NK-92 treated with Interleukin-12 subunit alpha and Interleukin-12 subunit beta, amount 100 ng/mL, for 24 hours (cell line): ENCODE data around the gene NOX3.
"Not testable (repeated sequence)": the region's sequence is repeated elsewhere in the genome, so short reads cannot be mapped to it uniquely, and the experiment has no call there.

Experiments used
- DNase-seq: peaks from one replicate; lab custom pipeline; 2025; lab: John Stamatoyannopoulos, UW

NOX3 gene

GRCh38 chr6:155455766-155456165, at the start of gene NOX3:
NOX3 (minus strand) TSS chr6:155455839; CDS start chr6:155455800, 39 bp downstream.
- no peak for DNase-seq

GRCh38 chr6:155504848-155505607, 49.4 kb upstream of the NOX3 start:
- DNase-seq: no peak

- DNase-seq: no peak
Measured at GRCh38 chr6:155502393-155502792, 46.8 kb upstream of the NOX3 start.

- no peak for DNase-seq
Measured at GRCh38 chr6:155499574-155499973, 43.9 kb upstream of the NOX3 start.

GRCh38 chr6:155498370-155498769, 42.7 kb upstream of the NOX3 start:
- no peak for DNase-seq

- DNase-seq: no peak
Measured at GRCh38 chr6:155497273-155497672, 41.6 kb upstream of the NOX3 start.

GRCh38 chr6:155495011-155495768, 39.6 kb upstream of the NOX3 start:
- DNase-seq: no peak

GRCh38 chr6:155493694-155494143, 38.1 kb upstream of the NOX3 start:
- DNase-seq: no peak

GRCh38 chr6:155493026-155493693, 37.5 kb upstream of the NOX3 start:
- no peak for DNase-seq

GRCh38 chr6:155492061-155492735, 36.6 kb upstream of the NOX3 start:
- DNase-seq: no peak

GRCh38 chr6:155491421-155491820, 35.8 kb upstream of the NOX3 start:
- no peak for DNase-seq

GRCh38 chr6:155488197-155488596, 32.6 kb upstream of the NOX3 start:
- DNase-seq: not testable (repeated sequence)

GRCh38 chr6:155487371-155488130, 31.9 kb upstream of the NOX3 start:
- no peak for DNase-seq

- no peak for DNase-seq
Measured at GRCh38 chr6:155486721-155487294, 31.2 kb upstream of the NOX3 start.

- DNase-seq: no peak
Measured at GRCh38 chr6:155485756-155486155, 30.1 kb upstream of the NOX3 start.

- DNase-seq: no peak
Measured at GRCh38 chr6:155483858-155484257, 28.2 kb upstream of the NOX3 start.

GRCh38 chr6:155481215-155481614, 25.6 kb upstream of the NOX3 start:
- no peak for DNase-seq

- no peak for DNase-seq
Measured at GRCh38 chr6:155473741-155474140, 18.1 kb upstream of the NOX3 start.

GRCh38 chr6:155472886-155473285, 17.2 kb upstream of the NOX3 start:
- DNase-seq: no peak

GRCh38 chr6:155470979-155471616, 15.5 kb upstream of the NOX3 start:
- not testable (repeated sequence) for DNase-seq
